ENCODE measurements around the gene ADGRD1. TPM values are rescaled to one million over a fixed set of nuclear protein-coding genes. Genes with fewer than 3 reads are reported as not detected.

Gene ADGRD1
- total RNA-seq, 1 experiment from 2014 or later, result 0.77 TPM

- TF ChIP-seq ESRRA (CRISPR knock-in tag; IDR thresholded peaks at IDR 0.05; ENCODE audit: borderline replicate concordance) (no peak), TEAD1 (CRISPR knock-in tag; IDR thresholded peaks at IDR 0.05) (no peak), ZNF121 (CRISPR knock-in tag; IDR thresholded peaks at IDR 0.05) (no peak)
- TF ChIP-seq, protein P1, sequence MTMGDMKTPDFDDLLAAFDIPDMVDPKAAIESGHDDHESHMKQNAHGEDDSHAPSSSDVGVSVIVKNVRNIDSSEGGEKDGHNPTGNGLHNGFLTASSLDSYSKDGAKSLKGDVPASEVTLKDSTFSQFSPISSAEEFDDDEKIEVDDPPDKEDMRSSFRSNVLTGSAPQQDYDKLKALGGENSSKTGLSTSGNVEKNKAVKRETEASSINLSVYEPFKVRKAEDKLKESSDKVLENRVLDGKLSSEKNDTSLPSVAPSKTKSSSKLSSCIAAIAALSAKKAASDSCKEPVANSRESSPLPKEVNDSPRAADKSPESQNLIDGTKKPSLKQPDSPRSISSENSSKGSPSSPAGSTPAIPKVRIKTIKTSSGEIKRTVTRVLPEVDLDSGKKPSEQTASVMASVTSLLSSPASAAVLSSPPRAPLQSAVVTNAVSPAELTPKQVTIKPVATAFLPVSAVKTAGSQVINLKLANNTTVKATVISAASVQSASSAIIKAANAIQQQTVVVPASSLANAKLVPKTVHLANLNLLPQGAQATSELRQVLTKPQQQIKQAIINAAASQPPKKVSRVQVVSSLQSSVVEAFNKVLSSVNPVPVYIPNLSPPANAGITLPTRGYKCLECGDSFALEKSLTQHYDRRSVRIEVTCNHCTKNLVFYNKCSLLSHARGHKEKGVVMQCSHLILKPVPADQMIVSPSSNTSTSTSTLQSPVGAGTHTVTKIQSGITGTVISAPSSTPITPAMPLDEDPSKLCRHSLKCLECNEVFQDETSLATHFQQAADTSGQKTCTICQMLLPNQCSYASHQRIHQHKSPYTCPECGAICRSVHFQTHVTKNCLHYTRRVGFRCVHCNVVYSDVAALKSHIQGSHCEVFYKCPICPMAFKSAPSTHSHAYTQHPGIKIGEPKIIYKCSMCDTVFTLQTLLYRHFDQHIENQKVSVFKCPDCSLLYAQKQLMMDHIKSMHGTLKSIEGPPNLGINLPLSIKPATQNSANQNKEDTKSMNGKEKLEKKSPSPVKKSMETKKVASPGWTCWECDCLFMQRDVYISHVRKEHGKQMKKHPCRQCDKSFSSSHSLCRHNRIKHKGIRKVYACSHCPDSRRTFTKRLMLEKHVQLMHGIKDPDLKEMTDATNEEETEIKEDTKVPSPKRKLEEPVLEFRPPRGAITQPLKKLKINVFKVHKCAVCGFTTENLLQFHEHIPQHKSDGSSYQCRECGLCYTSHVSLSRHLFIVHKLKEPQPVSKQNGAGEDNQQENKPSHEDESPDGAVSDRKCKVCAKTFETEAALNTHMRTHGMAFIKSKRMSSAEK (CRISPR knock-in tag; IDR thresholded peaks at IDR 0.05; ENCODE audit: borderline replicate concordance), result no peak
Observed at GRCh38 chr12:130970165-130970907, 16.6 kb downstream of the ADGRD1 start (continued).

GRCh38 chr12:130970908-130971233, 17.2 kb downstream of the ADGRD1 start:
- CTCF ChIA-PET, result no interaction called here
- H3K27ac Mint-ChIP-seq, result no peak overlapping the region
- no peaks in the 10 kb centered on the region for H3K4me1 Mint-ChIP-seq
- no peaks in the 10 kb centered on the region for H3K36me3 Mint-ChIP-seq
- TF ChIP-seq, protein P2, sequence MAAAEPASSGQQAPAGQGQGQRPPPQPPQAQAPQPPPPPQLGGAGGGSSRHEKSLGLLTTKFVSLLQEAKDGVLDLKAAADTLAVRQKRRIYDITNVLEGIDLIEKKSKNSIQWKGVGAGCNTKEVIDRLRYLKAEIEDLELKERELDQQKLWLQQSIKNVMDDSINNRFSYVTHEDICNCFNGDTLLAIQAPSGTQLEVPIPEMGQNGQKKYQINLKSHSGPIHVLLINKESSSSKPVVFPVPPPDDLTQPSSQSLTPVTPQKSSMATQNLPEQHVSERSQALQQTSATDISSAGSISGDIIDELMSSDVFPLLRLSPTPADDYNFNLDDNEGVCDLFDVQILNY (CRISPR knock-in tag; IDR thresholded peaks at IDR 0.05), result no peak
- no peak for TF ChIP-seq CBFB (CRISPR knock-in tag; IDR thresholded peaks at IDR 0.05; ENCODE audit: low read depth)
- TF ChIP-seq ZNF281 (CRISPR knock-in tag; IDR thresholded peaks at IDR 0.05), result no peak
- TF ChIP-seq, protein P3, sequence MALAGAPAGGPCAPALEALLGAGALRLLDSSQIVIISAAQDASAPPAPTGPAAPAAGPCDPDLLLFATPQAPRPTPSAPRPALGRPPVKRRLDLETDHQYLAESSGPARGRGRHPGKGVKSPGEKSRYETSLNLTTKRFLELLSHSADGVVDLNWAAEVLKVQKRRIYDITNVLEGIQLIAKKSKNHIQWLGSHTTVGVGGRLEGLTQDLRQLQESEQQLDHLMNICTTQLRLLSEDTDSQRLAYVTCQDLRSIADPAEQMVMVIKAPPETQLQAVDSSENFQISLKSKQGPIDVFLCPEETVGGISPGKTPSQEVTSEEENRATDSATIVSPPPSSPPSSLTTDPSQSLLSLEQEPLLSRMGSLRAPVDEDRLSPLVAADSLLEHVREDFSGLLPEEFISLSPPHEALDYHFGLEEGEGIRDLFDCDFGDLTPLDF (CRISPR knock-in tag; IDR thresholded peaks at IDR 0.05), result no peak
- TF ChIP-seq NR2C2 (CRISPR knock-in tag; IDR thresholded peaks at IDR 0.05), result no peak
- TF ChIP-seq, protein P4, sequence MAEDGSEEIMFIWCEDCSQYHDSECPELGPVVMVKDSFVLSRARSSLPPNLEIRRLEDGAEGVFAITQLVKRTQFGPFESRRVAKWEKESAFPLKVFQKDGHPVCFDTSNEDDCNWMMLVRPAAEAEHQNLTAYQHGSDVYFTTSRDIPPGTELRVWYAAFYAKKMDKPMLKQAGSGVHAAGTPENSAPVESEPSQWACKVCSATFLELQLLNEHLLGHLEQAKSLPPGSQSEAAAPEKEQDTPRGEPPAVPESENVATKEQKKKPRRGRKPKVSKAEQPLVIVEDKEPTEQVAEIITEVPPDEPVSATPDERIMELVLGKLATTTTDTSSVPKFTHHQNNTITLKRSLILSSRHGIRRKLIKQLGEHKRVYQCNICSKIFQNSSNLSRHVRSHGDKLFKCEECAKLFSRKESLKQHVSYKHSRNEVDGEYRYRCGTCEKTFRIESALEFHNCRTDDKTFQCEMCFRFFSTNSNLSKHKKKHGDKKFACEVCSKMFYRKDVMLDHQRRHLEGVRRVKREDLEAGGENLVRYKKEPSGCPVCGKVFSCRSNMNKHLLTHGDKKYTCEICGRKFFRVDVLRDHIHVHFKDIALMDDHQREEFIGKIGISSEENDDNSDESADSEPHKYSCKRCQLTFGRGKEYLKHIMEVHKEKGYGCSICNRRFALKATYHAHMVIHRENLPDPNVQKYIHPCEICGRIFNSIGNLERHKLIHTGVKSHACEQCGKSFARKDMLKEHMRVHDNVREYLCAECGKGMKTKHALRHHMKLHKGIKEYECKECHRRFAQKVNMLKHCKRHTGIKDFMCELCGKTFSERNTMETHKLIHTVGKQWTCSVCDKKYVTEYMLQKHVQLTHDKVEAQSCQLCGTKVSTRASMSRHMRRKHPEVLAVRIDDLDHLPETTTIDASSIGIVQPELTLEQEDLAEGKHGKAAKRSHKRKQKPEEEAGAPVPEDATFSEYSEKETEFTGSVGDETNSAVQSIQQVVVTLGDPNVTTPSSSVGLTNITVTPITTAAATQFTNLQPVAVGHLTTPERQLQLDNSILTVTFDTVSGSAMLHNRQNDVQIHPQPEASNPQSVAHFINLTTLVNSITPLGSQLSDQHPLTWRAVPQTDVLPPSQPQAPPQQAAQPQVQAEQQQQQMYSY (CRISPR knock-in tag; IDR thresholded peaks at IDR 0.05), result no peak
- no peak for TF ChIP-seq ZNF317 (CRISPR knock-in tag; IDR thresholded peaks at IDR 0.05; ENCODE audit: borderline replicate concordance, low read depth)
- no peak for TF ChIP-seq ZNF423 (CRISPR knock-in tag; IDR thresholded peaks at IDR 0.05)
- no peak for TF ChIP-seq NFATC4 (CRISPR knock-in tag; IDR thresholded peaks at IDR 0.05)
- ATAC-seq, result no peak
- no peak overlapping the region for H3K4me3 Mint-ChIP-seq
- POLR2A ChIA-PET, result no interaction called here
- H3K9me3 Mint-ChIP-seq, result peaks cover 4% of the 10 kb centered on the region; the same call in 1 of the 2 replicates
- no peaks in the 10 kb centered on the region for H3K27me3 Mint-ChIP-seq (ENCODE audit: low read depth)
- no peak for DNase-seq (ENCODE audit: low spot score)

Data from WTC11 (cell line).